Fibroblast of skin of back (primary cell): ENCODE data around the gene HARS1.
"Not testable (repeated sequence)": the region's sequence is repeated elsewhere in the genome, so short reads cannot be mapped to it uniquely, and the experiment has no call there.

ENCODE experiments used
- DNase-seq: peaks from one replicate; pipeline ENCODE4 v3.0.0-alpha.2; 2013

Gene HARS1

DNA sequence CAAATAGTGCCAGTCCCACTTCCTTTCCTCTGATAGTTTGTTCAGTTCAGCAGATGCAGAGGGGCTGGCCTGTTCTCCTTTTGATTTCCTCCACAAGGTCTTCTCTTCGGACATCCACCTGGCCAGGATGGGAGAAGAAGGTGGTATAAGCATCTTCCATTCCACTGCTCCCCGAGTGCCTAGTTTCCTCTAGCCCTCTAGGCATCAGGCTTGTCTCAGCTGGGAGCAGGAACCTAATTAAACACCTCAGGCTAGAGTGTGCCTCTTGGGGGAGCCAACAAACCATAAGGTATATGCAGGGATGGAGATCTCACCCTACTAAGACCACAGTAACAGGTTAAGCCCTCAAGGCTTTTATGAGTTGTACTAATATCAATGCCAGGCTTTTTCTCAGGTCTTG is 17.0 kb downstream of the HARS1 start:
- DNase-seq: no peak

- DNase-seq: no peak
Measured at GRCh38 chr5:140673187-140673976, 17.8 kb downstream of the HARS1 start, which contains the start of gene DND1. Gene DND1 (minus strand): TSS chr5:140673576. CDS start chr5:140673542, 34 bp downstream.

GRCh38 chr5:140672455-140673186 is 18.5 kb downstream of the HARS1 start:
- DNase-seq: peak; percentile 6

DNA sequence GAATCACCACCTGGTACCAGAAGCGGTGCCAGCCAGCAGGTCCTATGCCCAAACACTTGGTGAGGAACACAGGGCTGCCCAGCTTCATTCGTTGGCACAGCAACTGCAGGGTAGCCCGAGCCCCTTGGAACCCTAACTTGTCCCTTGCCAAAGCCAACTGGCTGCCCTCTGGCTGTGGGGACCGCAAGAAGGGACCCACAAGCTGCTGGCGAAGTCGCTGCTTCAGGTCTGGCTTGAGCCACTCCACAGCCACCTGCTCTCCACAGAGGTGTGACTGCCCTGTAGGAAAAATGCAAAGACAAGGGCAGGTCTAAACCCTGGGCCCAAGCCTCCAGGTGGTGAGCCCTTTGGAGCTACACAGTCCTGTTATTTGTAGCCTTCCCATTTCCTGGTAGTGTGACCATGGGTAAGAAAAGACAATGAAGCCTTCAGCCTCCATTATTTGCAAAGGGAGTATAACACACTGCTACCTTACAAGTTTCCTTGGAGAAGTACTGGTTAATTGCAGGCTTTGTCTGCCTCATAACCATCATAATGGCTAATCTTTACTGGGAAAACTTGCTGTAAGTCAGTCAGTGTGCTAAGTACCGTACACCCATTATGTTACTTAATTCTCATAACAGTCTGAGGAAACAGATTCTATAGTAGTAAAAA is 19.6 kb downstream of the HARS1 start:
- DNase-seq: no peak

DNA sequence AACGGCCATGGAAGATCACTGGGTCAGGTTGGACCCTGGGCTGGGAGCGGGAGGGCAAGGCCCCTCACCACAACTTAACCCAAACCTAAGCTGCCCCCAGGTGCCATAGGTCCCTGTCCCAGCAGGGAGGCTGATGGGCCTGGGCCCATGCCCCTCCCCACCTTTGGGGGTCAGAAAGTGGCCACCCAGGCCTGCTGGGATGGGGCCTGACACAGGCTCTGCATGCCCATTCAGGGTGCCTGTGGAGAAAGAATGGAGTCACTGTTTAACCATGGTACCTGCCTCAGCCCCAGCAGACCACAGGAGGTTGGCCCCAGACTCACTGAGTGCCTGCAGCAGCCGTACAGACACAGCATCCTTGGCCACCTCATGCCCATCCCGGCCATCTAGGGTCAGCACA is 20.1 kb downstream of the HARS1 start:
- DNase-seq: not testable (repeated sequence)

- peak; percentile 94 for DNase-seq
Measured at GRCh38 chr5:140664359-140665119, 26.6 kb downstream of the HARS1 start, which contains the start of gene WDR55. Gene WDR55 (plus strand): TSS chr5:140664904. CDS start chr5:140664913, 9 bp downstream.

- no peak for DNase-seq
Measured at GRCh38 chr5:140664030-140664358, 27.2 kb downstream of the HARS1 start.

GRCh38 chr5:140660371-140660770 is 30.8 kb downstream of the HARS1 start:
- not testable (repeated sequence) for DNase-seq

- no peak for DNase-seq
Measured at GRCh38 chr5:140658870-140659269, 32.3 kb downstream of the HARS1 start.

DNA sequence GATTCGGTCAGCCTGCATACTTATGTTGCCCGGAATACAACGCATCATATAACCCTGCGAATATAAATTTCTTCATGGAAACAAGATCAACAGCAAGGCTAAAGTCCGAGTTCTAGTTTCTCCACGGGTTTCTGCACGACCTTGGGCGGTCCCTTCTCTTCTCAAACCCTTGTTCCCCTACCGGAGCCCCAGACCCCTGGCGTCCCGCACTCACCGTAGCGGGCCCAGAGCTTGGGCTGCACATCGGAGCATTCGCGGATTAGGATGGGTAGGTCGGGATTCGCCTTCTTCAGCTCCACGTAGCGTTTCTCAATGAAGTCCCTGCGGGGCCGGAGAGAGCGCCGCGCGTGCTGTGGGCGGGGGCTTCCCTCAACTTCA is 44.1 kb downstream of the HARS1 start:
- DNase-seq: no peak

- no peak for DNase-seq
Measured at GRCh38 chr5:140642718-140643117, 48.5 kb downstream of the HARS1 start.

DNA sequence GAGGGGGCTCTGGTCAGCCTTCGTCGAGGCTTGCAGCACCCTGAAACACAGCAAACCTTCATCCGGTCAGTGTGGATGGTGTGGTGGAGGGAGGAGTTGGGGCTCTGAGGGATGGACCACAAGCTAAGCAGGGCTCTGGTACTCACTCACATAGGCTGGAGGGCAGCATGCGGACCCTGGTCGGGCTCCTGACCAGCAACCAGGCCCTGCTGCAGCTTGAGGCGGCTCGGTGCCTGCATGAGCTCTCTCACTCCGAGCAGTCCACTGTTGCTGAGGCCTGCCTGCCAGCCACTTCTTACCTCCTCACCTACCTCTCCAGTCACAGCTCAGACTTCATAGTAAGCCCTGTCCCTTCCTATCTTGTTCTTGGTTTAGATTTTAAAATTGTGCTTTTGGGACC is 49.5 kb downstream of the HARS1 start:
- DNase-seq: no peak

DNA sequence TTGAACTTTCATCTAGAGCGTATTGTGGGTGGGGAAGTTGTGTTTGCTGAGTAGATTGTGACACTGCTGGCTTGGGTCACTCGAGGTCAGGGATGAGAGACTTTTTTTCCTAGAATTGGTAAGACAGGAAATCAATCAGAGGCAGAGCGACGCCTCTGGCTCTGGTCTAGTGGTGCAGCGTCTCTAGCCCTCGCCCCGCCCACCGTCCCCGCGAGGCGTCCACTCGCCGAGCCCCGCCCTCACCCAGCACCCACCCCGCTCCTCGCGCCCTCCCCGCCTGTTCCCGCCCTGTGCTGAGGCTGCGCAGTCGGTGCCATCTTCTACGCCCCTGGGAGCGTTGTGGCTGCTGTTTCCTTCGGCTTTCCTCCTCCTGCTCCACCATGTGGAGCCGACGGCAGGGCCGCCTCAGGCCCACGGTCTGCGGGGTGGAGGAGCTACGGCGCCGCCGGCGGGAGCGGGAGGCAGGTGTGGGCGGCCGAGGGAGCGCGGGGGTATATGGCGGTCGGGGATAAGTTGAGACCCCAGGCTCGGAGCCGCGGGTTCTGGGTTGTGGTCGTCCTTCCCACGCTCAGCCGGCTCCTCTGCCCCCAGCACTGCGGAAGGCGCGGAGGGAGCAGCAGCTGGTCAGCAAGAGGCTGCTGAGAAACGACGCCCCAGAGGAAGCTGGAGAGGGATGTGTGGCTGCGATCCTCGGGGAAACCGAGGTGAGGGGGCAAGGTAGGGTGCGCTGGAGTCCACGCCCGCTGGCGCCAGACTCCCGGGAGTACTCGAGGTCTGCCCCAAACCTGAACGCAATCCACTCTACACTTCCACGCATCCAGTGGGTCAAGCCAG is 51.8 kb downstream of the HARS1 start, which contains the start of gene TMCO6:
Gene TMCO6 (plus strand): TSS at position 304 of the 834 bp plus-strand sequence. CDS start 77 bp downstream, at position 381.
- peak; percentile 94 for DNase-seq

DNA sequence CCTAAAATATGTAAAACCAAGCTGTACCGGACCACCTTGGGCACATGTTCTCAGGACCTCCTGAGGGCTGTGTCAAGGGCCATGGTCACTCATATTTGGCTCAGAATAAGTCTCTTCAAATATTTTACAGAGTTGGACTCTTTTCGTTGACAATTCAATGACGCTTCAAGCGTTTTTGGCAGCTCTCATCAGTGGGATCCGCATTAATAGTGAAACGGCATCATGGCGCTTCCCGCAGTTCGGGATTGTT is 52.3 kb downstream of the HARS1 start:
- not testable (repeated sequence) for DNase-seq

- DNase-seq: no peak
Measured at GRCh38 chr5:140637371-140638100, 53.6 kb downstream of the HARS1 start.

GRCh38 chr5:140635291-140636257 is 55.6 kb downstream of the HARS1 start:
- no peak for DNase-seq

DNA sequence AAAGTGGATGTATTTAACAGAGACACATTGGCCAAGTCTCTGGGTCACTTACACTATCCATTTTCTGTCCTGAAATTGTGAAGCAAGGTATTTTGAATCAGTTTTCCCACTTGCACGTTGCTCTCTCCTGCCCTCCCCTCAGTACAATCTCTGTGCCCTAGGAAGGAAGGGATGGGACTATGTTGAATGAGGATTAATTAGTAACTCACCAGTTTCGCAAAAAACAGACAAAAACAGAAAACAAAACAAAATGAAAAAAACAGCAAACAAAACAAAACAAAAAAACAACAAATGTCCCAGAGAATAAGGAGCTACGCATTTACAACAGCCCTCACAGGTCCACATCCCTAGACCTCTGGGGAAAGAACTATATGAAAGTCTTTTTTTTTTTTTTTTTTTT is 57.1 kb downstream of the HARS1 start:
- DNase-seq: no peak

DNA sequence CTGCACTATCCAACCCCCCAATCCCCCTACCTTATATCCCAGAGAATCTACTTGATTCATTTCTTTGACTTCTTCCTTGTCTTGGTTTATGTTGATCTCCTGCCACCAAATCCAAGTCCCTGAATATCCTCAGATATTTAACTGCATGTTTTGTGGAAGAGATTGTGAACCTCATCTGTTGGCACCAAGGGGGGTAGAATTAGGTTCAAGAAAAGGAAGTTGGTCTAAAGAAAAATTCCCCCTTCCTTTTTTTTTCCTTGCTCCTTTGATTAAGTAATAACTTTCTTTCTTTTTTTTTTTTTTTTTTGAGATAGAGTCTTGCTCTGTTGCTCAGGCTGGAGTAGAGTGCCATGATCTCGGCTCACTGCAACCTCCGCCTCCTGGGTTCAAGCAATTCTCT is 57.7 kb downstream of the HARS1 start:
- no peak for DNase-seq

DNA sequence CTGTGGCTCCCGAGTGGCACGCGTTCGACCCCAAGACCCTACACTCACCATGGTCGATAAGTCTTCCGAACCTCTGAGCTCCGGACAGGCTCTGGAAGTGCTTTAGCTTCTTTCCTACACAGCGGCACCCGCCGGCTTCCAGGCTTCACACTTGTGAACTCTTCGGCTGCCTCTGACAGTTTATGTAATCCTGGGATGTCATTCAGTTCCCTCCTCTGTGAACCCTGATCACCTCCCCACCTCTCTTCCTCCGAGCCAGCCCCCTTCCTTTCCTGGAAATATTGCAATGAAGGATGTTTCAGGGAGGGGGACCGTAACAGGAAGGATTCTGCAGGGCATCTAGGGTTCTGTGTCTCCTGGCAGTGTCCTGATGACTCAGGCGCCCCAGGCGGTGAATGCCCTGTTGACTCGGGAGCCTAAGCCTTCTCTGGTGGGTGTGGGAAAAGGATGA is 58.1 kb downstream of the HARS1 start, which contains the start of gene CD14:
Gene CD14 (minus strand): TSS at position 155 of the 451 bp plus-strand sequence. CDS start 104 bp downstream, at position 51.
- DNase-seq: peak; percentile 63
